NCI-H1417 (cell line): ENCODE results near the gene ABCB9.
"Not testable (repeated sequence)": the region's sequence is repeated elsewhere in the genome, so short reads cannot be mapped to it uniquely, and the experiment has no call there.

ENCODE experiments used
- DNase-seq, 3 experiments: peaks; one replicate each; lab custom pipeline; 2025; lab: John Stamatoyannopoulos, UW

ABCB9 gene

GRCh38 chr12:122895320-122895703 is 71.0 kb downstream of the ABCB9 start:
- DNase-seq = peak in 1 of 3 experiments; percentile 66

GRCh38 chr12:122894193-122895121 is 71.8 kb downstream of the ABCB9 start:
- peak in 1 of 3 experiments; percentile 13 for DNase-seq

GRCh38 chr12:122893208-122894153 is 72.8 kb downstream of the ABCB9 start:
- no peak for DNase-seq

GRCh38 chr12:122892724-122893123 is 73.5 kb downstream of the ABCB9 start:
- DNase-seq = not testable (repeated sequence)

GRCh38 chr12:122891661-122892525 is 74.4 kb downstream of the ABCB9 start:
- DNase-seq = no peak

GRCh38 chr12:122889761-122890520 is 76.3 kb downstream of the ABCB9 start:
- no peak for DNase-seq

- peak; percentile 60 to 87 (median 72) for DNase-seq
Observed at GRCh38 chr12:122888232-122888752, 78.0 kb downstream of the ABCB9 start.

GRCh38 chr12:122887819-122888212 is 78.4 kb downstream of the ABCB9 start:
- no peak for DNase-seq

GRCh38 chr12:122886851-122887818 is 79.1 kb downstream of the ABCB9 start:
- DNase-seq = no peak

GRCh38 chr12:122886161-122886560 is 80.1 kb downstream of the ABCB9 start:
- no peak for DNase-seq

GRCh38 chr12:122884860-122885259 is 81.4 kb downstream of the ABCB9 start:
- no peak for DNase-seq

GRCh38 chr12:122884091-122884826 is 82.0 kb downstream of the ABCB9 start:
- DNase-seq = no peak

GRCh38 chr12:122882908-122883558 is 83.2 kb downstream of the ABCB9 start:
- DNase-seq = no peak

- peak in 2 of 3 experiments; percentile 16 to 63 for DNase-seq
Observed at GRCh38 chr12:122880668-122881067, 85.6 kb downstream of the ABCB9 start.

GRCh38 chr12:122880155-122880667 is 86.1 kb downstream of the ABCB9 start:
- DNase-seq = peak in 1 of 3 experiments; percentile 74
